Panc1 (cell line): ENCODE results near the gene SGCA. TPM values are rescaled to one million over a fixed set of nuclear protein-coding genes. Genes with fewer than 3 reads are reported as not detected.

ENCODE experiments used
- ATAC-seq: fragments of 200-7000 bp; cut with Tn5 transposase; 2 replicates; pipeline ENCODE4 v1.9.1; 2020; ENCODE audit warnings: mild to moderate bottlenecking, moderate library complexity
- BruUV-seq: library from RNA; stranded (reverse); fragments of 400-500 nt; replicated peaks from 2 replicates; lab custom pipeline; 2021; lab: Mats Ljungman, UMichigan
- CTCF ChIA-PET: fragments of 300-600 bp; sonication (Branson Sonifier 250); formaldehyde crosslinking; loops from one replicate; lab custom pipeline; 2022; ENCODE audit warnings: antibody characterized with exemption; lab: Charles Lee
- POLR2A ChIA-PET: fragments of 300-600 bp; sonication (Branson Sonifier 250); formaldehyde crosslinking; loops from one replicate; lab custom pipeline; 2022; ENCODE audit warnings: antibody characterized with exemption; lab: Charles Lee
- DNase-seq: peaks from one replicate; pipeline ENCODE4 v3.0.0-alpha.2; 2010; ENCODE audit warnings: low read depth, low spot score
- H3K27ac ChIP-seq: 2 replicates; pipeline ENCODE4 v1.5.1; 2011; ENCODE audit warnings: mild to moderate bottlenecking, low read length, inconsistent platforms
- H3K27me3 ChIP-seq: fragments of 200-500 bp; sonication (Bioruptor generic); 2 replicates; pipeline ENCODE4 v1.6.0; 2014; ENCODE audit warnings: low read length, inconsistent platforms; ENCODE audit not compliant: control insufficient read depth, insufficient read depth
- H3K36me3 ChIP-seq: fragments of 200-500 bp; sonication (Bioruptor generic); 2 replicates; pipeline ENCODE4 v1.5.1; 2014; ENCODE audit warnings: inconsistent platforms, mild to moderate bottlenecking, low read length, moderate library complexity; ENCODE audit not compliant: control insufficient read depth, insufficient read depth
- H3K4me1 ChIP-seq: 2 replicates; pipeline ENCODE4 v1.5.1; 2011; ENCODE audit warnings: inconsistent platforms, mild to moderate bottlenecking, low read length, moderate library complexity; ENCODE audit not compliant: control insufficient read depth, insufficient read depth
- H3K4me3 ChIP-seq, 2 experiments: 2 replicates each; pipeline ENCODE4 v1.5.1; 2011 to 2012; ENCODE audit warnings: low read depth in 2 of 2, low read length in 2 of 2, mild to moderate bottlenecking in 2 of 2, inconsistent platforms in 1 of 2, moderate library complexity in 1 of 2
- H3K9me3 ChIP-seq: fragments of 200-500 bp; sonication (Bioruptor generic); 2 replicates; pipeline ENCODE4 v1.5.1; 2014; ENCODE audit warnings: low read depth, mild to moderate bottlenecking, inconsistent platforms, low read length, moderate library complexity; ENCODE audit not compliant: control insufficient read depth, insufficient read depth
- POLR2AphosphoS5 ChIP-seq: IDR thresholded peaks from 2 replicates; pipeline ENCODE4 v1.6.1; 2012; ENCODE audit warnings: mild to moderate bottlenecking, low read depth, low read length, moderate library complexity
- SIN3A ChIP-seq: IDR thresholded peaks from 2 replicates; pipeline ENCODE4 v1.6.1; 2012; ENCODE audit warnings: low read depth, mild to moderate bottlenecking, low read length, moderate library complexity, borderline replicate concordance; ENCODE audit not compliant: insufficient read depth
- TCF7L2 ChIP-seq: IDR thresholded peaks from 2 replicates; pipeline ENCODE4 v1.6.1; 2011; ENCODE audit warnings: mild to moderate bottlenecking, low read depth, low read length, inconsistent platforms
- in situ Hi-C: cut with HindIII; loops from 2 replicates; pipeline ENCODE4 v1.10.0; 2016; ENCODE audit warnings: low sequenced_read_pairs, low pct_unique_long_range_greater_than_20kb
- intact Hi-C: fragments of 100-400 bp; cut with micrococcal nuclease; formaldehyde crosslinking; loops from one replicate; pipeline ENCODE4 v1.10.0; 2022; ENCODE audit not compliant: unreplicated experiment
- total RNA-seq: library from RNA; stranded (reverse); gene quantifications from one replicate; pipeline ENCODE4 v1.2.1, GENCODE V29; 2021; ENCODE audit not compliant: unreplicated experiment
- TF ChIP-seq, protein P1 (sequence below), 2 experiments: IDR thresholded peaks; 2 replicates each; pipeline ENCODE4 v1.6.1; 2011 to 2012; ENCODE audit warnings: low read depth in 2 of 2, control low read depth in 1 of 2, low read length in 1 of 2, mild to moderate bottlenecking in 1 of 2, moderate library complexity in 1 of 2; ENCODE audit not compliant: insufficient read depth in 1 of 2
- TF ChIP-seq, protein P2 (sequence below): fragments of 450-650 bp; IDR thresholded peaks from 2 replicates; pipeline ENCODE4 v1.5.1; 2017; ENCODE audit warnings: mild to moderate bottlenecking

Gene SGCA
- total RNA-seq, 1 experiment from 2014 or later = not detected

DNA sequence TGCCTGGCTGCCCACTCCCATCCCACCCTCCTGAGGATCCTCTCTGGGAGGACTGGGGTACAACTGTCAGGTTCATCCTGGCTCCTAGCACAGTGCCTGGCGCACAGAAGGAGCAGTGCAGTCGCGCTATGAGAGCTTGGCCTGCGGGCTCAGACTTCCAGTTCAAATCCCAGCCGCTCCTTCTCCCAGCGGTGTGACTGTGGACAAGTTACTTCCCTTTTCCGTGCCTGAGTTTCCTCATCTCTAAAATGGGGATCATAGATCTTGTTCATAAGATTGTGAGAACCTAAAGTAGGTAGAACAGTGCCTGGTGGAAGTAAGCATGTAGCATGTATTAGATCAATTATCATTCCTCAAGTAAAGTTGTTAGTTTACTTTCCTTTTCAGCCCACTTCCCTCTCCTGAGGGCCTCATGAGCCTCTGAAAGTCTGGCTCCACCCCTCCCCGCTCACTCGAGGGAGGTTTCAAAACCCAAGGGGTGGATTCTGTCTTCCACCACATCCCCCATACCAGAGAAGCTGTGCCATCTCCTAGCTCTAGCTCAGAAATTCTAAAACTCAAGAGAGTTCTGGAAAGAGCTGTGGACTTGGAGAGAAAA, 55.6 kb downstream of the SGCA start:
- Histone ChIP-seq H3K27ac (no peak overlapping the region), H3K4me3 (no peak overlapping the region), H3K36me3 (no peaks in the 10 kb centered on the region), H3K4me1 (peaks cover 9% of the 10 kb centered on the region; the same call in 1 of the 2 replicates), H3K9me3 (no peaks in the 10 kb centered on the region), H3K27me3 (no peaks in the 10 kb centered on the region)
- in situ Hi-C loops = no loop called here
- intact Hi-C loops = no loop called here
- ChIA-PET POLR2A (no interaction called here), CTCF (interaction anchor here (0.7 to 1.0 kb wide), 2 partner anchors 20 to 21 kb away, joined by 3 to 8 read pairs; partner anchors contain the start of gene COL1A1)
- TF ChIP-seq, protein P1, sequence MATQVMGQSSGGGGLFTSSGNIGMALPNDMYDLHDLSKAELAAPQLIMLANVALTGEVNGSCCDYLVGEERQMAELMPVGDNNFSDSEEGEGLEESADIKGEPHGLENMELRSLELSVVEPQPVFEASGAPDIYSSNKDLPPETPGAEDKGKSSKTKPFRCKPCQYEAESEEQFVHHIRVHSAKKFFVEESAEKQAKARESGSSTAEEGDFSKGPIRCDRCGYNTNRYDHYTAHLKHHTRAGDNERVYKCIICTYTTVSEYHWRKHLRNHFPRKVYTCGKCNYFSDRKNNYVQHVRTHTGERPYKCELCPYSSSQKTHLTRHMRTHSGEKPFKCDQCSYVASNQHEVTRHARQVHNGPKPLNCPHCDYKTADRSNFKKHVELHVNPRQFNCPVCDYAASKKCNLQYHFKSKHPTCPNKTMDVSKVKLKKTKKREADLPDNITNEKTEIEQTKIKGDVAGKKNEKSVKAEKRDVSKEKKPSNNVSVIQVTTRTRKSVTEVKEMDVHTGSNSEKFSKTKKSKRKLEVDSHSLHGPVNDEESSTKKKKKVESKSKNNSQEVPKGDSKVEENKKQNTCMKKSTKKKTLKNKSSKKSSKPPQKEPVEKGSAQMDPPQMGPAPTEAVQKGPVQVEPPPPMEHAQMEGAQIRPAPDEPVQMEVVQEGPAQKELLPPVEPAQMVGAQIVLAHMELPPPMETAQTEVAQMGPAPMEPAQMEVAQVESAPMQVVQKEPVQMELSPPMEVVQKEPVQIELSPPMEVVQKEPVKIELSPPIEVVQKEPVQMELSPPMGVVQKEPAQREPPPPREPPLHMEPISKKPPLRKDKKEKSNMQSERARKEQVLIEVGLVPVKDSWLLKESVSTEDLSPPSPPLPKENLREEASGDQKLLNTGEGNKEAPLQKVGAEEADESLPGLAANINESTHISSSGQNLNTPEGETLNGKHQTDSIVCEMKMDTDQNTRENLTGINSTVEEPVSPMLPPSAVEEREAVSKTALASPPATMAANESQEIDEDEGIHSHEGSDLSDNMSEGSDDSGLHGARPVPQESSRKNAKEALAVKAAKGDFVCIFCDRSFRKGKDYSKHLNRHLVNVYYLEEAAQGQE (IDR thresholded peaks at IDR 0.05; ENCODE audit: insufficient read depth in 1 of 2, low read depth in 2 of 2, low read length in 1 of 2) = no peak
- TF ChIP-seq SIN3A (no peak), TCF7L2 (no peak)
- TF ChIP-seq, protein P2, sequence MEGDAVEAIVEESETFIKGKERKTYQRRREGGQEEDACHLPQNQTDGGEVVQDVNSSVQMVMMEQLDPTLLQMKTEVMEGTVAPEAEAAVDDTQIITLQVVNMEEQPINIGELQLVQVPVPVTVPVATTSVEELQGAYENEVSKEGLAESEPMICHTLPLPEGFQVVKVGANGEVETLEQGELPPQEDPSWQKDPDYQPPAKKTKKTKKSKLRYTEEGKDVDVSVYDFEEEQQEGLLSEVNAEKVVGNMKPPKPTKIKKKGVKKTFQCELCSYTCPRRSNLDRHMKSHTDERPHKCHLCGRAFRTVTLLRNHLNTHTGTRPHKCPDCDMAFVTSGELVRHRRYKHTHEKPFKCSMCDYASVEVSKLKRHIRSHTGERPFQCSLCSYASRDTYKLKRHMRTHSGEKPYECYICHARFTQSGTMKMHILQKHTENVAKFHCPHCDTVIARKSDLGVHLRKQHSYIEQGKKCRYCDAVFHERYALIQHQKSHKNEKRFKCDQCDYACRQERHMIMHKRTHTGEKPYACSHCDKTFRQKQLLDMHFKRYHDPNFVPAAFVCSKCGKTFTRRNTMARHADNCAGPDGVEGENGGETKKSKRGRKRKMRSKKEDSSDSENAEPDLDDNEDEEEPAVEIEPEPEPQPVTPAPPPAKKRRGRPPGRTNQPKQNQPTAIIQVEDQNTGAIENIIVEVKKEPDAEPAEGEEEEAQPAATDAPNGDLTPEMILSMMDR = no peak
- DNase-seq (no peak), ATAC-seq (no peak)
- no TSS peak for BruUV-seq

DNA sequence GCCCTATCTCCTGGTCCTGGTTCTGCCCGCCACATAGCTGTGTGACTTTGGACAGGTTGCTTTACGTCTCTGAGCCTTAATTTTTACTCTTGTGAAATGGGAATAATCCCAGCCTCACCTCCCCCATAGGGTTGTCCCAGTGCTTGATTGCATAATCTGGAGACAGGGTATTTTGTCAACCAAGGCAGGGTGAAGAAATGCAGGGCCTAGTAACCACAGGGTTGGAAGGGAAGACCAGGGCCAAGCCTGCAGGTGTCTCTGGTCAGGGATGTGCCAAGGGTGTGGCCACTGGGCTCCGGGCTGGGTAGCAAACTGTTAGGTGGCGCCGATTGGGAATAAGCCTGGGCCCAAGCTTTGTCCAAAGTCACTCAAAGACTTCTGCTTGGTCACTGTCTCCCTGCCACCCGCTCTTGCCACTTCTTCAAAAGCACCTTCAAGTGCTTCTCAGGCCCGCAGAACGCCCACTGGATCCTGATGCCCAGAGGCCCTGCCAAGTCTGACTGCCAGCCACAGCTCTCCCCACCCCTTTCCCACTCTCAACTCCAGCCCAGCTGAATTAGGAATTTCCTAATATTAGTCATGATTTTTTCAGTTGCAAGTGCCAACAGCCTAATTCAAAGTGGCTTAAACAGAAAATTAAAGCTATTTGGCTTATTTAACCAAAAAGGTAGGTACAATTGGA, 56.2 kb downstream of the SGCA start:
- H3K9me3 ChIP-seq = no peaks in the 10 kb centered on the region
- TF ChIP-seq POLR2AphosphoS5 (no peak), SIN3A (no peak), TCF7L2 (no peak)
- TF ChIP-seq, protein P1 (IDR thresholded peaks at IDR 0.05; ENCODE audit: insufficient read depth in 1 of 2, low read depth in 2 of 2, low read length in 1 of 2) = no peak
- TF ChIP-seq, protein P2 = no peak
- ChIA-PET CTCF (interaction anchor here (0.7 to 1.1 kb wide), 3 partner anchors 8 to 22 kb away, joined by 3 to 15 read pairs (median 8); partner anchors contain the start of gene COL1A1), POLR2A (no interaction called here)
- H3K27ac ChIP-seq = no peak overlapping the region
- in situ Hi-C loops (no loop called here), intact Hi-C loops (no loop called here)
- no peak for DNase-seq
- no peaks in the 10 kb centered on the region for H3K36me3 ChIP-seq
- BruUV-seq = no TSS peak
- H3K4me3 ChIP-seq = no peak overlapping the region
- peaks cover 9% of the 10 kb centered on the region; the same call in 1 of the 2 replicates for H3K4me1 ChIP-seq
- H3K27me3 ChIP-seq = no peaks in the 10 kb centered on the region
- no peak for ATAC-seq
